SK-N-SH (cell line): ENCODE measurements around the gene ZNF490. TPM values are rescaled to one million over a fixed set of nuclear protein-coding genes. Genes with fewer than 3 reads are reported as not detected.

Source experiments
- CTCF ChIA-PET: fragments of 300-600, 350-600 bp; formaldehyde crosslinking; extraction: SDS; loops from one replicate; lab custom pipeline; 2021; lab: Yijun Ruan, JAX
- POLR2A ChIA-PET: fragments of 350-600 bp; sonication (Branson Sonifier 250); formaldehyde crosslinking; extraction: SDS; loops from one replicate; lab custom pipeline; 2020; ENCODE audit warnings: antibody characterized with exemption, inconsistent platforms; lab: Yijun Ruan, JAX
- DNase-seq: peaks from one replicate; pipeline ENCODE4 v3.0.0; 2012
- H2AFZ ChIP-seq: fragments of 200-600 bp; sonication (generic); 2 replicates; pipeline ENCODE4 v1.8.1; 2016; ENCODE audit warnings: antibody characterized with exemption, mild to moderate bottlenecking, low read depth
- H3F3A ChIP-seq: fragments of 200-600 bp; sonication (generic); replicated peaks from 2 replicates; pipeline ENCODE3; 2016; ENCODE audit warnings: antibody characterized with exemption, mild to moderate bottlenecking; ENCODE audit not compliant: insufficient read depth
- H3K27ac ChIP-seq, 2 experiments: fragments of 200-500 bp in 1 of 2; fragments of 200-600 bp in 1 of 2; sonication (Bioruptor generic) in 1 of 2; sonication (generic), shearing (Covaris generic) in 1 of 2; 2 replicates each; pipeline versions ENCODE4 v1.5.1 to v1.6.1; 2014 to 2016; ENCODE audit warnings: low read depth in 2 of 2, inconsistent platforms in 1 of 2, low read length in 1 of 2, mild to moderate bottlenecking in 1 of 2, mixed read lengths in 1 of 2
- H3K27me3 ChIP-seq: fragments of 200-600 bp; sonication (generic), shearing (Covaris generic); 2 replicates; pipeline ENCODE4 v1.6.1; 2016; ENCODE audit warnings: mixed run types; ENCODE audit not compliant: insufficient read depth
- H3K36me3 ChIP-seq, 2 experiments: fragments of 200-500 bp in 1 of 2; fragments of 200-600 bp in 1 of 2; sonication (Bioruptor generic) in 1 of 2; sonication (generic) in 1 of 2; replicated peaks in 1 of 2; 2 replicates each; pipeline versions ENCODE3 to v1.5.1; 2014 to 2016; ENCODE audit warnings: low read length in 1 of 2, mild to moderate bottlenecking in 1 of 2; ENCODE audit not compliant: insufficient read depth in 2 of 2, control insufficient read depth in 1 of 2
- H3K4me1 ChIP-seq, 2 experiments: fragments of 200-500 bp in 1 of 2; fragments of 200-600 bp in 1 of 2; sonication (Bioruptor generic) in 1 of 2; sonication (generic), shearing (Covaris generic) in 1 of 2; 2 replicates each; pipeline versions ENCODE4 v1.5.1 to v1.6.1; 2014 to 2016; ENCODE audit warnings: low read depth in 1 of 2, low read length in 1 of 2, mixed run types in 1 of 2; ENCODE audit not compliant: insufficient read depth in 2 of 2, control insufficient read depth in 1 of 2
- H3K4me2 ChIP-seq: fragments of 200-600 bp; sonication (generic), shearing (Covaris generic); 2 replicates; pipeline ENCODE4 v1.6.1; 2017; ENCODE audit warnings: mixed run types
- H3K4me3 ChIP-seq, 2 experiments: fragments of 200-500 bp in 1 of 2; fragments of 200-600 bp in 1 of 2; sonication (Bioruptor generic) in 1 of 2; sonication (generic), shearing (Covaris generic) in 1 of 2; 2 replicates each; pipeline versions ENCODE4 v1.5.1 to v1.8.1; 2014 to 2016; ENCODE audit warnings: low read depth in 2 of 2, inconsistent platforms in 1 of 2, low read length in 1 of 2, mild to moderate bottlenecking in 1 of 2, mixed read lengths in 1 of 2, moderate library complexity in 1 of 2
- H3K79me2 ChIP-seq: fragments of 200-600 bp; sonication (generic); 2 replicates; pipeline ENCODE4 v1.8.1; 2017; ENCODE audit warnings: mild to moderate bottlenecking; ENCODE audit not compliant: insufficient read depth
- H3K9ac ChIP-seq: fragments of 200-600 bp; sonication (generic); 2 replicates; pipeline ENCODE4 v1.6.1; 2017; ENCODE audit warnings: mixed run types
- H3K9me2 ChIP-seq: fragments of 200-600 bp; sonication (generic); 2 replicates; pipeline ENCODE4 v1.6.1; 2017; ENCODE audit warnings: mixed run types
- H3K9me3 ChIP-seq: fragments of 200-600 bp; sonication (generic); 2 replicates; pipeline ENCODE4 v1.6.1; 2017; ENCODE audit warnings: mixed run types, mild to moderate bottlenecking, moderate library complexity
- H4K20me1 ChIP-seq: fragments of 200-600 bp; sonication (generic); 2 replicates; pipeline ENCODE4 v1.6.1; 2017; ENCODE audit warnings: mild to moderate bottlenecking, mixed run types; ENCODE audit not compliant: insufficient read depth
- ELF1 ChIP-seq: IDR thresholded peaks from 2 replicates; pipeline ENCODE4 v1.4.0; 2012
- EP300 ChIP-seq, 2 experiments: IDR thresholded peaks; 2 replicates each; pipeline versions ENCODE4 v1.4.0 to v1.6.1; 2012; ENCODE audit warnings: borderline replicate concordance in 1 of 2, low read depth in 1 of 2, low read length in 1 of 2
- GATA2 ChIP-seq: sonication (generic); formaldehyde crosslinking; IDR thresholded peaks from 2 replicates; pipeline ENCODE4 v1.5.0; 2020; ENCODE audit warnings: mild to moderate bottlenecking, missing genetic modification reagents
- JUND ChIP-seq: IDR thresholded peaks from 2 replicates; pipeline ENCODE4 v1.4.0; 2012
- MAX ChIP-seq: IDR thresholded peaks from 2 replicates; pipeline ENCODE4 v1.4.0; 2012; ENCODE audit warnings: low read depth
- NRF1 ChIP-seq: IDR thresholded peaks from 2 replicates; pipeline ENCODE4 v1.6.1; 2012; ENCODE audit warnings: low read depth, mild to moderate bottlenecking, low read length
- PBX3 ChIP-seq: IDR thresholded peaks from 2 replicates; pipeline ENCODE4; 2012
- RXRA ChIP-seq: IDR thresholded peaks from 2 replicates; pipeline ENCODE4 v1.4.0; 2012; ENCODE audit warnings: low read depth, mild to moderate bottlenecking, borderline replicate concordance
- SIN3A ChIP-seq: IDR thresholded peaks from 2 replicates; pipeline ENCODE4 v1.6.1; 2012; ENCODE audit warnings: low read depth, mild to moderate bottlenecking, low read length, moderate library complexity, borderline replicate concordance
- SMC3 ChIP-seq: IDR thresholded peaks from 2 replicates; pipeline ENCODE4 v1.6.1; 2012; ENCODE audit warnings: low read depth, low read length, improper control_type of control experiment
- YY1 ChIP-seq: IDR thresholded peaks from 2 replicates; pipeline ENCODE4 v1.4.0; 2012; ENCODE audit warnings: low read depth, mild to moderate bottlenecking
- WGBS: methylation state at CpG from one replicate; pipeline ENCODE4 v1.1.6; 2017; ENCODE audit warnings: low lambda C conversion rate; 5-methylcytosine and 5-hydroxymethylcytosine counted together
- polyA plus RNA-seq, 3 experiments: library from polyadenylated mRNA; depleted of rRNA; stranded (reverse); fragments of >200 nt; gene quantifications; 2 replicates each; pipeline ENCODE4 v1.2.3, GENCODE V29; 2012
- TF ChIP-seq, protein P1 (sequence below): IDR thresholded peaks from 2 replicates; pipeline ENCODE4 v1.4.0; 2012; ENCODE audit warnings: low read depth, borderline replicate concordance

Gene ZNF490
- polyA plus RNA-seq, 1 of the 3 experiments (the other 2 are of a cell fraction) = 1.3 TPM

- TF ChIP-seq SMC3 = no peak
- TF ChIP-seq RXRA = no peak
- TF ChIP-seq, all 33 proteins: peak for 0
Observed at GRCh38 chr19:12657966-12658365, 47.4 kb upstream of the ZNF490 start (continued).

DNA sequence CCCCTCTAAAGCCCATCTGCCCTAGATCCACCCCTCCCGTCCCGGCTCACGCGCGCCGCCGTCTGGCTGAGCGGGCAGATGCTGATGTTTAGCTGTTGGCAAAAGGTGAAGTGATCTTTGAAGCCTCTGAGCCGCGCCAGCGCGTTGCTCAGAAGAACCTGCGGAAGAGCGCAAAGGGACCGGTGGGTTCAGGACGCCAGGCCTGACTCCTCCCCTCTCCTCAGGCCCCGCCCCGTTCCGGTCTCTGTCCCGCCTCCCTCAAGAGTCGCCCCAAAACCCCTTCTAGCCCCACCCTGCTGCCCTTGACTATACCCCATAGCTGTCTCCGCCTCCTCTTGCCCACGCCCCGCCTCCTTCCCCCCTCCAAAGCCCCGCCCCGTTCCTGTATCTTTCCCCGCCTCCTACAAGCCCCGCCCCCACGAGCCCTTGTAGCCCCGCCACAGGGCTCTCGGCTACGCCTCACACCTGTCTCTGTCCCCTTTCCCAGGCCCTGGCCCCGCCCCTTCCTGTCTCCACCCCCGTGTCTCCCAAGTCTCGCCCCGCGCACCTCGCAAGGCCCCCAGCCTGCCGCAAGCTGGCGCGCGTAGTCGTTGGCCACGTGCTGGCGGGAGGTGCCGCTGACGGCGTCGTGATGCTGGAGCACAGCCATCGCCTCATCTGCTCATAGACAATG, 46.4 kb upstream of the ZNF490 start:
- H3K4me2 ChIP-seq = no peak overlapping the region
- peak; percentile 86 for DNase-seq
- H3K79me2 ChIP-seq = no peaks in the 10 kb centered on the region
- H3K36me3 ChIP-seq = peaks cover 4 to 11% of the 10 kb centered on the region in 2 experiments
- no peaks in the 10 kb centered on the region for H3K9me3 ChIP-seq
- ChIA-PET POLR2A (no interaction called here), CTCF (interaction anchor here (1.0 to 1.9 kb wide), 3 partner anchors 15 to 597 kb away, joined by 3 to 8 read pairs (median 3); no protein-coding TSS in a partner anchor)
- H2AFZ ChIP-seq = no peak overlapping the region
- H3K27ac ChIP-seq = no peak overlapping the region
- no peaks in the 10 kb centered on the region for H3K4me1 ChIP-seq
- no peaks in the 10 kb centered on the region for H3K9me2 ChIP-seq
- H4K20me1 ChIP-seq = no peaks in the 10 kb centered on the region
- H3K4me3 ChIP-seq = no peak overlapping the region
- no peak for TF ChIP-seq NRF1
- no peak for TF ChIP-seq EP300 (IDR thresholded peaks at IDR 0.05; ENCODE audit: borderline replicate concordance in 1 of 2, low read depth in 1 of 2, low read length in 1 of 2)
- TF ChIP-seq RXRA = no peak
- no peak for TF ChIP-seq MAX
- H3F3A ChIP-seq = no peaks in the 10 kb centered on the region
- WGBS = 97% methylated on average over 49 of the region's 50 CpGs
- no peaks in the 10 kb centered on the region for H3K27me3 ChIP-seq
- H3K9ac ChIP-seq = no peak overlapping the region

- Histone ChIP-seq H3K9me2 (no peaks in the 10 kb centered on the region), H3K79me2 (no peaks in the 10 kb centered on the region), H3K4me1 (no peaks in the 10 kb centered on the region), H3K4me3 (no peak overlapping the region), H2AFZ (no peak overlapping the region), H3K27me3 (no peaks in the 10 kb centered on the region), H3K4me2 (no peak overlapping the region), H3K36me3 (peaks cover 0 to 11% of the 10 kb centered on the region in 2 experiments), H3K9ac (no peak overlapping the region), H3F3A (no peaks in the 10 kb centered on the region), H3K9me3 (no peaks in the 10 kb centered on the region), H3K27ac (no peak overlapping the region), H4K20me1 (no peaks in the 10 kb centered on the region)
- DNase-seq = no peak
- no peak for TF ChIP-seq GATA2 (CRISPR knock-in tag)
- no peak for TF ChIP-seq ELF1
- no peak for TF ChIP-seq JUND
- TF ChIP-seq, protein P1, sequence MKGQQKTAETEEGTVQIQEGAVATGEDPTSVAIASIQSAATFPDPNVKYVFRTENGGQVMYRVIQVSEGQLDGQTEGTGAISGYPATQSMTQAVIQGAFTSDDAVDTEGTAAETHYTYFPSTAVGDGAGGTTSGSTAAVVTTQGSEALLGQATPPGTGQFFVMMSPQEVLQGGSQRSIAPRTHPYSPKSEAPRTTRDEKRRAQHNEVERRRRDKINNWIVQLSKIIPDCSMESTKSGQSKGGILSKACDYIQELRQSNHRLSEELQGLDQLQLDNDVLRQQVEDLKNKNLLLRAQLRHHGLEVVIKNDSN = no peak
- no peak for TF ChIP-seq SIN3A
- no peak for TF ChIP-seq YY1
- TF ChIP-seq PBX3 = no peak
- POLR2A ChIA-PET = no interaction called here
- WGBS = 86% methylated on average over 8 of the region's 8 CpGs
- CTCF ChIA-PET = interaction anchor here (1.0 to 1.9 kb wide), 2 partner anchors 15 to 16 kb away, joined by 3 to 8 read pairs (median 3); no protein-coding TSS in a partner anchor
Observed at GRCh38 chr19:12655546-12655945, 44.9 kb upstream of the ZNF490 start.
